T-helper 2 cell (primary cell): Measurements from ENCODE around the gene DDX18.
"Not testable (repeated sequence)": the region's sequence is repeated elsewhere in the genome, so short reads cannot be mapped to it uniquely, and the experiment has no call there.

Experiments
- DNase-seq, 5 experiments: peaks; one replicate each; pipeline versions ENCODE4 v3.0.0 to v3.0.0-alpha.2; 2012 to 2022
- total RNA-seq, 2 donors: gene quantifications; one replicate each; lab custom pipeline; 2026; lab: John Stamatoyannopoulos, UW

The DDX18 gene
- total RNA-seq = 131 to 135 reads per million in 2 donors

DNA sequence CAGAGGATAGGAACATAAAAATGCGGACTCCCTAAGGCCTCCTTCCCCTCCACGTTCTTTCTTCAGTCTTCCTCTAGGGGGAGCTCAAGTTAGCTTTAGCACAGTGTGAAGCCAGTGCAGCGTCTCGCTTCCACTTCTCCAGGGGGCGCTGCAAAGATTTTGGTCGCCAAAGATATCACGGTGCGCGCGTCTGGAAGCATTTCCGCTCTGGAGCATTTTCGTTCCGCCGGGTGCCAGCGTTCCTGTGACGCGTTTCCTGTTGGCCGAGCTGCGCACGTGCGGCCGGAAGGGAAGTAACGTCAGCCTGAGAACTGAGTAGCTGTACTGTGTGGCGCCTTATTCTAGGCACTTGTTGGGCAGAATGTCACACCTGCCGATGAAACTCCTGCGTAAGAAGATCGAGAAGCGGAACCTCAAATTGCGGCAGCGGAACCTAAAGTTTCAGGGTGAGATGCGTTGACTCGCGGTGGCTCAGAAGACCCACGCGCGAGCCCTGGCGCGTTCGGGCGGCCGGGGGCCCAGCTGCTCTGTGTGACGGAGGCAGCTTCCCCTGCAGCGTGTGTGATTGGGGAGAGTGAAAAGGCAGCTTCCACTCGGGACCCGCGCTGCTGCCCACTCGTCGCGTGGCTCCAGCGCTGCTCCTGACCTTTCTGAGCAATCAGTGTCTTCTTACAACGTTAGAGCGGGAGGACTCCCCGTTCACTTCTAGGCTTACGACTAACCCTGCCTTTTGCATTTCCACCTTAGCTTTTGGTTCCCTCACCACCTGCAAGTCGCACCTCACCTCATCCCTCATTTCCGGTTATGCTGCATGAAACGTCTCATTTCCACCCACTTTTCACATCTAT lies at the start of gene DDX18:
DDX18 (plus strand) TSS at position 275 of the 848 bp plus-strand sequence; CDS start at position 362, 87 bp downstream.
- peak; percentile 87 to 99 (median 96) for DNase-seq

GRCh38 chr2:117770730-117771129 lies 43.8 kb upstream of the DDX18 start:
- no peak for DNase-seq

GRCh38 chr2:117771969-117772630 lies 42.4 kb upstream of the DDX18 start:
- no peak for DNase-seq

DNA sequence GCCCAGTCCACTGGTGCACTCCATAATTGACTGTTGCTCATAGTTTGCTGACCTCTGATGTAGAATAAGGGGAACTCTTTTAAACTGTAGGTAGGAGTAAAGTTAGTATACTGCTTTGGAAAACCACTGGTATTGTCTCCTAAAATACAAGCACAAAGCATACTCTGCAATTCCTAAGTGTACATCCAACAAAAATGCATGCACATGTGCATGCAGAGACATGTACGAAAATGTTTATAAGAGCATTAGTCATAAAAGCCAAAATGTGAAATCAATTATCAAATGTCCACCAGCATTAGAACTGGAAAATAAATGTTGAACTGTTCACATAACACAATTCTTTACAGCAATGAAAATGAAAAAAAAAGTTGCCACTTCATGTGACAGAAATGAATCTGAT lies 39.8 kb upstream of the DDX18 start:
- no peak for DNase-seq

- no peak for DNase-seq
Observed at GRCh38 chr2:117775703-117776219, 38.7 kb upstream of the DDX18 start.

DNA sequence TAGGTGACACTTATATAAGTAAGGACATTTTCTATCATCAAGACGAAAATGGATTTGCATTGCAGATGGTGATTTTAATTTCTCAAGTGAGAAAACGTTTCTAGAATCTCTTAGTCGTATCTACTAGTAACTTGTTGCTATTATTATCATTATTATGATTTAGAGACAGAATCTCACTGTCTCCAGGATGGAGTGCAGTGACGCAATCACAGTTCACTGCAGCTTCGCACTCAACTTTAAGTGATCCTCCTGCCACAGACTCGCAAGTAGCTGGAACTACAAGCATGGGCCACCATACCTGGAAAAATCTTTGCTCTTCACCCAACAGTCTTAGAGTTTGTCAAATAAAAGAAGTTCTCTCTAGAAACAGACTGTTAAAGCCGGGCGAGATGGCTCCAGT lies 37.6 kb upstream of the DDX18 start:
- no peak for DNase-seq

DNA sequence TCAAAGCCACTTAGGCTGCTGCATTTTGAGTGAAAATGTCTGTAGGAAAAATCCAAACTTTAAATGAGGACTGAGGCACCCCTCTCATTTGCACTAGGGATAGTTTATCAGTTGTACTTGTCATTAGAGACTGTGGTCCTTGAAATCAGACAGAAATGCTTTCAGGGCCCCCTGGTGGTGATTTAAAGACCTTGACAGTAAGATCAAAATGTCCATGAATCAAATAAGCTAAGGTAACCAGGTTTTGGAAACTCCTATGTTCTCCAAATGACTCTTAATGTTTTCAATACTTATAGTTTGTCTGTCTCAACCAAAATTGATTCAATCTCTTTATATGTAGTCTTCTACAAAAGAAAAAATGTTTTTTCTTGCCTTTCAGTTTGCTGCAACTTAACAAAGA lies 28.8 kb upstream of the DDX18 start:
- peak in 3 of 5 experiments; percentile 2 to 43 (median 7) for DNase-seq

DNA sequence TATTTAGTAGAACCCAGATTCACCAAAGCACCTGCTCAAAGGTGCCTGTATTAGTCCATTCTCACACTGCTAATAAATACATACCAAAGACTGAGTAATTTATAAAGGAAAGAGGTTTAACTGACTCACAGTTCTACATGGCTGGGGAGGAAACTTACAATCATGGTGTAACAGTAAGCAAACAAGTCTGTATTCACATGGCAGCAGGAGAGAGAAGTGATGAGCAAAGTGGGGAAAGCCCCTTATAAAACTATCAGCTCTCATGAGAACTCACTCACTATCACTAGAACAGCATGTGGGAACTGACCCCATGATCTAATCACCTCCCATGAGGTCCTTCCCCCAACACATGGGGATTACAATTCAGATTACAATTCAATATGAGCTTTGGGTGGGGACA lies 28.0 kb upstream of the DDX18 start:
- no peak for DNase-seq

DNA sequence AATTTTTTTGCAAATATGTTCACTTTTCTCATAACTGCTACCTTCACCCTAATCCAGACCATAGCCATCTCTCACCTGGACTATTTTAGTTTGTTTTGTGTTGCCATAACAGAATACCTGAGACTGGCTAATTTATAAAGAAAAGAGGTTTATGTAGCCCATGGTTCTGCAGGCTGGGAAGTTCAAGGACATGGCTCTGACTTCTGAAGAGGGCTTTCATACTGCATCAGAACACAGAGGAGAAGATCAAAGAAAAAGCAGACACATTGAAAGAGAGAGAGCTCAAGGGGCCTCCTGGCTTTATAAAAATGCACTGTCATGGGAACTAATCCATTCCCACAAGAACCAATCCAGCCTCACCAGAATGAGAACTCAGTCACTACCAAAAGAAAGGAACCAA lies 25.0 kb upstream of the DDX18 start:
- no peak for DNase-seq

DNA sequence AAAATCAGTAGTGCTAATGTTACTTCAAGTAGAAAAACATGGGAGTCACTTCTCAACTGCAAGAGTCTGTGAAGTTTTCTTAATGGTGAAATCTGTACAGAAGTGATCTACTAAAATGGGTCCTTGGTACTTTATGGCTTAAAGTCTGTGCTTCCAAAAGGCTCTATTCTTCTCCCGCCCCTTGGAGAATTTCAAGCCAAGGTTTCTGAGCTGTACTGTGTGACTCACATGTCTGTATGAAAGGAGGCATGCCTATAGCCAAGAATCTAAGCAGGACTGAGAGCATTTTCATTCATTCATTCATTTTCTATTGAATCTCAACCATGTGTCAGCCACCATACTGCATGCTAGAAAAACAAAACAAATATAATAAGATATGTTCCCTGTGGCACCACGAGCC lies 19.8 kb upstream of the DDX18 start:
- DNase-seq = no peak

DNA sequence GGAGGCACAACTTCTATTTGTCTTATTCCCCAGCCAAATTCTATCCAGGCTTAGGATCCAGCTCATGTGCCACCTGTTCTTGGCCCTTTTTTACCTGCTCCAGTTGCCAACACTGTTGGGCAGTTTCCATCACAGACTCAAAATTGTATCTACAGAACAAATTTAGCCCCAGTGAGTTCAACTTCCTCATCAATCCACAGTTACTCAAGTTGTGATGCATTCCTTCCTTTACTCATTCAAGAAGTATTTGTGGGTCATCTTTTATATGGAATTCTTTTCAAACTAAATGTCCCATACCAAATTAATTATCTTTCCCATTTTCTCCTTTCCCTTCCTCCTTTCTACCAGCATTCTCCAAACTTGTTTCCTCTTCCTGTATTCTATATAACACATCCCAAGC lies 12.7 kb upstream of the DDX18 start:
- DNase-seq = no peak

GRCh38 chr2:117803644-117804325 lies 10.7 kb upstream of the DDX18 start:
- DNase-seq = peak in 1 of 5 experiments; percentile 38

DNA sequence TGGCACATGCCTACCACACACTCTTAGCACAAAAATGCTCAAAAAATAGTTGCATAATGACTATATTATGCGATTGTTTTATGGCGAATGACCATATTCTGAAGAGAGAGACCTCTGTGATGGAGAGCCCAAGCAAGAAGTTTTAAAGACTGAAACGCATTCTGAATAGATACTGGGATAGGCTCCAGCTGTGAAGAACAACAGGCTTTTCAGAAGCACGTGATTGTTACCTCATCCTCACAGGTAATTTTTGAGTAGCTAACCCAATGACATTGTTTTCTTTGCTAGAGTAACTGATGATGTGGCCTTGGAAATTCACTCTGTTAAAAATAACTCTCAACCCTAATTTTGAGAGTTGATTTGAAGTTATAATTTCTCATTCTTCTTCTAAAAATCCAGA lies 2.0 kb upstream of the DDX18 start:
- DNase-seq = no peak

DNA sequence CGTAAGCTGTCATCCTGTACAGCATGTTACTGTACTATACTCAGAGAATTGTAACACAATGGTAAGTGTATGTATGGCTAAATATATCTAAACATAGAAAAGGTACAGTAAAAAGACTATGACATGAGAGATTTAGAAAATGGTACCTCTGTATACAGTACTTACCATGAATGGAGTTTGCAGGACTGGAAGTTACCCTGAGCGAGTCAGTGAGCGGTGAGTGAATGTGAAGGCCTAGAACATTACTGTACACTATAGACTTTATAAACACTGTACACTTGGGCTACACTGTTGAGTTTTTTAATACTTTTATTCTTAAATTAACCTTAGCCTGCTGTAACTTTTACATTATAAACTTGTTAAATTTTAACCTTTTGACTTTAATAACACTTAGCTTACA lies 1.5 kb downstream of the DDX18 start:
- DNase-seq = no peak

- DNase-seq = no peak
Observed at GRCh38 chr2:117818921-117819320, 4.4 kb downstream of the DDX18 start.

GRCh38 chr2:117820444-117820843 lies 6.0 kb downstream of the DDX18 start:
- peak in 1 of 5 experiments; percentile 30 for DNase-seq

DNA sequence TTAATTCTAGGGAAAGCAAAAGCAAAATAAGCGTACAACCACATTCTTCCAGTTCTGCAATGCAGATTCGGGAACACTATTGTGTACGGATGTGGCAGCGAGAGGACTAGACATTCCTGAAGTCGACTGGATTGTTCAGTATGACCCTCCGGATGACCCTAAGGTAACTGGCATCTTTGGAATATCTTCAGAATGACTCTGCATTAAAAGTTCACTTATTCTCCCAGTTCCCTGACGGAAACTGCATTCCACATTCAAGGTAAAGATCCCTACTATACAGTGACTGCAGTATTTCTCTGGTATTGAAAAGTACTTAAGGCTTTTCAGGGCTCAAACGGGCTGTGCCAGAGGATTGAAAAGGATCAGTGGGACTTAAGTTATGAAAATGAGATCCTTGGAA lies 10.9 kb downstream of the DDX18 start:
- DNase-seq = no peak

- not testable (repeated sequence) for DNase-seq
Observed at GRCh38 chr2:117827464-117827863, 13.0 kb downstream of the DDX18 start.

DNA sequence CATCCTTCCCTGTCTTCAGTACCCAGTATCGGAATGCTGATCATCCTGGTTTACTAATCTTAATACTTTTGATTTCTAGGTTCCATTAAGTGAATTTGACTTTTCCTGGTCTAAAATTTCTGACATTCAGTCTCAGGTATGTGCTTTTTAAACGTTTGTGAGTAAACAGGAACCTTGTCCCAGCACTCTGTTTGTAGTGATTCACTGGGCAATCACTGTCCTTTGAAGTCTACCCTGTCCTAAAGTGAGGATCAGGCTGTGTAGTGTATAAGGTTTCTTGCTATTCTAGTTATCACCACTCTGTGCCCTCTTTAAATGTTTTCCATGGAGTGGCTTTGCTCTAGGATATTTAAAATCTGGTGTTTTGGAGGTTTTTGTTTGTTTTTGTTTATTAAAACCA lies 14.4 kb downstream of the DDX18 start:
- DNase-seq = no peak

DNA sequence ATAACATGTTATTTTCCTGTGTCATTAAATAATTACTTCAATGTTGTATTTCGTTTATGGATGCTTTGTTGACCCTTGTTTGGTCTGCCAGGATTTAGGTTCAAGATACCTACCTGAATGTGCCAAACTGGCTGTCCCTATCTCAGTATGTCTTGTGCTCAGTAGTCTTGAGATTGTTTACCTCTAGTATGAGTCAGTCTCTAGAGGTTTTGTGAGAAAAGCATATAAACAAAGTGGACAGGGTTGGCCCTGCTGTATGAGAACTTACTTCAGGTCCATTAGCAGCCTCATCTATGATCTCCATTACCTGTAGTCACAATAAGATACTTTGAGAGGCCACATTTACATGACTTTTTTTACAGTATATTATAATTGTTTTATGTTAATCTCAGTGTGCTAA lies 17.8 kb downstream of the DDX18 start:
- no peak for DNase-seq

DNA sequence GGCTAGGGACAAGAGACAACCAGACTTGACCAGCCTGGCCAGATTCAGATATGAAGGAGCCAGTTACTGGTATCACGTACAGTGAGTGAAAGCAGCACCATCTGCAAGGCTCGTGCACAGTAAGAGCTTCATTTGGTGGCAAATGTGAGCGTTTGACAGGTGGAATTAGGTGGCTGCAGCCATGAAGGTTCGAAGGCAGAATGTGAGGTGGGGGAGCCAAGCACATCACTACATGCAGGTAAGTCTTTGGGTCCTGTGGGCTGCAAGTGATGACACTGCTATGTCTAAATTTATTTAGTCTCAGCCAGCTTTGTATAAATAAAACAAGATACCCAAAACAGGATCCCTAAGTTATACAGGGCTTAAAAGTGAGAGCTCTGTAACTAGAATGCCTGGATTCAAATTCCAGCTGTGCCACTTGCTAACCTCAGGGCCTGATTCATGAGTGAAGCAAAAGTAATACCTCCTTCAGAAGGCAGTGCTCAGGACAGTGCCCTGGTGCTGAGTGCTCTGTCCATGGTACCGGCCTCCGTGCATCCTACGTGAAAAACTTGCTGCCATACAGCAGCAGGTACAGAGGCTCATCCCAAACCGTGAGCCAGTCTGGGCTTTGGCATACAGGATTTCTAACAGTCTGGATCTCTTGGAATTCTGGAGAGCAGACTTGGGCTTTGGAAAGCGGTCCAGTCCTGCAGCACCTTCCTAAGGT lies 18.6 kb downstream of the DDX18 start:
- DNase-seq = peak in 1 of 5 experiments; percentile 25

DNA sequence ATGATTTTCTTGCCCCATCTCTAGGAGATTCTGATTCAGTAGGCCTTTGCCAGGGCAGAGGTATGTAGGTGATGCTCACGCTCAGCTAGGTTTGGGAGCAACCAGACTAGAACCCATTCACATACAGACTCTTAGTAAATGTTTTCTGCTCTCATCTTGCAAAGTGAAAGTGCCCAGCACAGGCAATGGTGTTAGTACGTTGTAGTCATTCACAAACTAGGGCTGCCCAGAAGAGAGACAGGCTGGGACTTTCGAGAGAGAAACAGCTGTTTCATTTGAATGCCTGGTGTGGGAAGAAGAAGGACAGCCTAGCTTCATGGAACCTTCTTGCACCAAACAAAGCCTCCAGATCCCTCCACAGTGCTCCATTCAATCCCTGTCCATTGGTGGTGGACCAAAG lies 19.4 kb downstream of the DDX18 start:
- no peak for DNase-seq

DNA sequence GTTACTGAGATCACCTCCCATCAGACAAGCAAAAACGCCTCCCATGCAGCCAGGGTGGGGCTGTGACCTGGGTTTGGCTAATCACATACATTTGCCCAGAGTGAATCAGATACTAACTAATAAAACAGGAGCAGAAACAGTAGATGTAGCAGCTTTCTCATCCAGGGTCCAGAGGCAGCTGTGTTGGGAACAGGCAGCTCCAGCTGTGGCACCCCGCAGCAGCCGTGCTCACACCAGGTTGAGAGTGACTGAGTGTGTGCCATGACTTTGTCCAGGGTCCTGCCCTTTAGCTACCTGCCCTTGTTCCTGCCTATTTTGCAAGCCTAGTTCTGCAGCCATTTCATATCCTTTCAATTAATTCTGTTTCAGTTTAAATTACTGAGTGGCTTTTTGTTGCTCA lies 20.5 kb downstream of the DDX18 start:
- DNase-seq = no peak
